Smooth muscle cell (in vitro differentiated cells): Measurements from ENCODE around the gene PELO. TPM values are rescaled to one million over a fixed set of nuclear protein-coding genes. Genes with fewer than 3 reads are reported as not detected.

Source experiments
- DNase-seq: peaks from one replicate; lab custom pipeline; 2025; ENCODE audit not compliant: unreplicated experiment; lab: John Stamatoyannopoulos, UW
- H2AFZ ChIP-seq: fragments of 200-600 bp; sonication (generic); 2 replicates; pipeline ENCODE4 v1.6.0; 2016; ENCODE audit warnings: antibody characterized with exemption, low read depth, mild to moderate bottlenecking
- H3F3A ChIP-seq: fragments of 200-600 bp; sonication (generic); 2 replicates; pipeline ENCODE4 v1.6.0; 2017; ENCODE audit warnings: antibody characterized with exemption, low read depth
- H3K27ac ChIP-seq: fragments of 200-600 bp; sonication (generic); 2 replicates; pipeline ENCODE4 v1.5.1; 2016; ENCODE audit warnings: low read depth, mild to moderate bottlenecking
- H3K27me3 ChIP-seq: fragments of 200-600 bp; sonication (generic); 2 replicates; pipeline ENCODE4 v1.6.1; 2016; ENCODE audit warnings: low read depth, mild to moderate bottlenecking
- H3K36me3 ChIP-seq: fragments of 200-600 bp; sonication (generic); 2 replicates; pipeline ENCODE4 v1.5.1; 2016; ENCODE audit warnings: low read depth
- H3K4me1 ChIP-seq: fragments of 200-600 bp; sonication (generic); 2 replicates; pipeline ENCODE4 v1.5.1; 2016; ENCODE audit warnings: low read depth
- H3K4me2 ChIP-seq: fragments of 200-600 bp; sonication (generic); 2 replicates; pipeline ENCODE4 v1.6.0; 2016; ENCODE audit warnings: mild to moderate bottlenecking
- H3K4me3 ChIP-seq: fragments of 200-600 bp; sonication (generic); 2 replicates; pipeline ENCODE4 v1.5.1; 2016; ENCODE audit warnings: mild to moderate bottlenecking
- H3K79me2 ChIP-seq: fragments of 200-600 bp; sonication (generic); 2 replicates; pipeline ENCODE4 v1.6.0; 2016; ENCODE audit warnings: low read depth, mild to moderate bottlenecking
- H3K9ac ChIP-seq: fragments of 200-600 bp; sonication (generic); 2 replicates; pipeline ENCODE4 v1.6.0; 2016; ENCODE audit warnings: low read depth
- H3K9me3 ChIP-seq: fragments of 200-600 bp; sonication (generic); replicated peaks from 2 replicates; pipeline ENCODE4 v1.5.1; 2016; ENCODE audit warnings: low read depth
- H4K20me1 ChIP-seq: fragments of 200-600 bp; sonication (generic); 2 replicates; pipeline ENCODE4 v1.6.0; 2016; ENCODE audit warnings: low read depth
- WGBS: methylation state at CpG from one replicate; pipeline ENCODE4 v1.1.7; 2016; ENCODE audit warnings: low lambda C conversion rate; 5-methylcytosine and 5-hydroxymethylcytosine counted together
- polyA plus RNA-seq: library from polyadenylated mRNA; unstranded; fragments of >200 nt; fragmentation: Nextera tagmentation; extraction: Ambion mirVana; gene quantifications from 2 replicates; pipeline ENCODE4 v1.2.1, GENCODE V29; 2016
- total RNA-seq: library from RNA; depleted of rRNA; stranded (reverse); fragments of >200 nt; gene quantifications from 2 replicates; pipeline ENCODE4 v1.2.3, GENCODE V29; 2014
- TF ChIP-seq, protein P1 (sequence below): fragments of 200-600 bp; sonication (generic); IDR thresholded peaks from 2 replicates; pipeline ENCODE4 v1.5.1; 2017; ENCODE audit warnings: borderline replicate concordance, mild to moderate bottlenecking, antibody characterized with exemption; ENCODE audit not compliant: insufficient read depth, poor library complexity, severe bottlenecking

The PELO gene
- total and polyA plus RNA-seq, 2 experiments from 2014 or later: 37.0 to 88.2 TPM

DNA sequence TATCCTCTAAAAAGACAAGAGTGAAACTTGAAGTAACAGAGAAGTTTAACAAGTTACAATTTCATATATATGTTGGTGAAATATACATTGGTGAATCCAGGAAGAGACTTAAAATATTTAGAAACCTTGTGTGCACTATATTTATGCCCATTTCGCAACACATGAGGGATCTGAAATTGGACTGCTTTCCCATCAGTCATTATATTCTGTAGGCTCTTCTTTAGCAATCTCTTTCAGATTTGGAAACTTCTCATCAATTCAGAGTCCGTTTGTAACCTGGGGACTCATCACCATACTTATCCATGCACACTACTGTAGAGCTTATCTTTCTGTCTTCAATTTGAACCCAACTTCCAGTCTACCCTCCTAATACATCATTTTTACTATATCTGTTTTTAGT lies 2.1 kb downstream of the PELO start:
- H3K9me3 ChIP-seq: no peaks in the 10 kb centered on the region
- peak overlapping the region; percentile 76 for H3K4me3 ChIP-seq
- peak overlapping the region; percentile 85 for H3K4me2 ChIP-seq
- H3K79me2 ChIP-seq: peaks cover 69% of the 10 kb centered on the region
- H2AFZ ChIP-seq: no peak overlapping the region
- H3K4me1 ChIP-seq: peaks cover 24% of the 10 kb centered on the region
- no peaks in the 10 kb centered on the region for H3K27me3 ChIP-seq
- peaks cover 17% of the 10 kb centered on the region for H3F3A ChIP-seq
- TF ChIP-seq, protein P1, sequence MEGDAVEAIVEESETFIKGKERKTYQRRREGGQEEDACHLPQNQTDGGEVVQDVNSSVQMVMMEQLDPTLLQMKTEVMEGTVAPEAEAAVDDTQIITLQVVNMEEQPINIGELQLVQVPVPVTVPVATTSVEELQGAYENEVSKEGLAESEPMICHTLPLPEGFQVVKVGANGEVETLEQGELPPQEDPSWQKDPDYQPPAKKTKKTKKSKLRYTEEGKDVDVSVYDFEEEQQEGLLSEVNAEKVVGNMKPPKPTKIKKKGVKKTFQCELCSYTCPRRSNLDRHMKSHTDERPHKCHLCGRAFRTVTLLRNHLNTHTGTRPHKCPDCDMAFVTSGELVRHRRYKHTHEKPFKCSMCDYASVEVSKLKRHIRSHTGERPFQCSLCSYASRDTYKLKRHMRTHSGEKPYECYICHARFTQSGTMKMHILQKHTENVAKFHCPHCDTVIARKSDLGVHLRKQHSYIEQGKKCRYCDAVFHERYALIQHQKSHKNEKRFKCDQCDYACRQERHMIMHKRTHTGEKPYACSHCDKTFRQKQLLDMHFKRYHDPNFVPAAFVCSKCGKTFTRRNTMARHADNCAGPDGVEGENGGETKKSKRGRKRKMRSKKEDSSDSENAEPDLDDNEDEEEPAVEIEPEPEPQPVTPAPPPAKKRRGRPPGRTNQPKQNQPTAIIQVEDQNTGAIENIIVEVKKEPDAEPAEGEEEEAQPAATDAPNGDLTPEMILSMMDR: no peak
- H3K27ac ChIP-seq: peak overlapping the region; percentile 90
- peak overlapping the region; percentile 79 for H3K9ac ChIP-seq
- H3K36me3 ChIP-seq: no peaks in the 10 kb centered on the region
- no peak for DNase-seq
- WGBS: 63% methylated on average over 2 of the region's 2 CpGs
- peaks cover 7% of the 10 kb centered on the region for H4K20me1 ChIP-seq

GRCh38 chr5:52791366-52791765 lies 3.6 kb downstream of the PELO start:
- TF ChIP-seq, protein P1: no peak
- Histone ChIP-seq H3K27ac (peak overlapping the region; percentile 90), H3F3A (peaks cover 9% of the 10 kb centered on the region), H3K27me3 (no peaks in the 10 kb centered on the region), H2AFZ (no peak overlapping the region), H3K9ac (no peak overlapping the region), H4K20me1 (peaks cover 7% of the 10 kb centered on the region), H3K79me2 (peaks cover 84% of the 10 kb centered on the region), H3K4me1 (peaks cover 24% of the 10 kb centered on the region), H3K36me3 (no peaks in the 10 kb centered on the region), H3K4me3 (peak overlapping the region; percentile 76), H3K4me2 (peak overlapping the region; percentile 85), H3K9me3 (no peaks in the 10 kb centered on the region)
- 88% methylated on average over 1 of the region's 1 CpG for WGBS
- no peak for DNase-seq

DNA sequence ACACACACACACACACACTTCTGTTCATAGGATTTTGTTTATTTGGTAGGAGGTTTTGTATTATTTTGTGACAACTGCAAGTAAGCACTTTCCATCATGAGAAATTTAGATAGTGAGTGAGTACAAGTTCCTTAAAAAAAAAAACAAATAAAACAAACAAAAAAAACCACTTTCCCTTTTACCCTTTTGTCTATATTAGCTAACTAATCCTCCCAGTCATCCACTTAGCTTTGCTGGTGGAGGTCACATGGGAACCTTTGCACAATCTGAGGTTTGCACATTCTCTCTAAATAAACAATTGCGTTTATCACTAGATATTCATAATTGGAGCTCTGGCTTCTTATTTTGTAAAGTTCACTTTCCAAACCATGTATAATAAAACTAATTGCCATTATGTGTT lies 6.8 kb downstream of the PELO start:
- no peak overlapping the region for H3K9ac ChIP-seq
- no peaks in the 10 kb centered on the region for H3K9me3 ChIP-seq
- H3K4me2 ChIP-seq: peak overlapping the region; percentile 85
- peaks cover 7% of the 10 kb centered on the region for H4K20me1 ChIP-seq
- TF ChIP-seq, protein P1: no peak
- H2AFZ ChIP-seq: no peak overlapping the region
- WGBS: 29% methylated on average over 1 of the region's 1 CpG
- no peak overlapping the region for H3K4me3 ChIP-seq
- peaks cover 22% of the 10 kb centered on the region for H3F3A ChIP-seq
- peak overlapping the region; percentile 94 for H3K27ac ChIP-seq
- no peak for DNase-seq
- peaks cover 34% of the 10 kb centered on the region for H3K4me1 ChIP-seq
- no peaks in the 10 kb centered on the region for H3K36me3 ChIP-seq
- H3K79me2 ChIP-seq: peaks cover 93% of the 10 kb centered on the region
- H3K27me3 ChIP-seq: no peaks in the 10 kb centered on the region

GRCh38 chr5:52796031-52796430 lies 8.3 kb downstream of the PELO start:
- H3K9ac ChIP-seq: no peak overlapping the region
- H3K4me2 ChIP-seq: peak overlapping the region; percentile 85
- H3K4me1 ChIP-seq: peaks cover 32% of the 10 kb centered on the region
- peak overlapping the region; percentile 94 for H3K27ac ChIP-seq
- H3F3A ChIP-seq: peaks cover 29% of the 10 kb centered on the region
- H3K27me3 ChIP-seq: no peaks in the 10 kb centered on the region
- TF ChIP-seq, protein P1: no peak
- peaks cover 10% of the 10 kb centered on the region for H4K20me1 ChIP-seq
- H3K36me3 ChIP-seq: no peaks in the 10 kb centered on the region
- H2AFZ ChIP-seq: no peak overlapping the region
- no peak for DNase-seq
- no peaks in the 10 kb centered on the region for H3K9me3 ChIP-seq
- no peak overlapping the region for H3K4me3 ChIP-seq
- peaks cover 86% of the 10 kb centered on the region for H3K79me2 ChIP-seq
